NAMALWA (cell line): ENCODE results near the gene PLAC1.

Source experiments
- DNase-seq: peaks from one replicate; pipeline ENCODE4 v3.0.0-alpha.2; 2015; ENCODE audit warnings: low spot score

The PLAC1 gene

GRCh38 chrX:134631426-134632346 lies 26.6 kb downstream of the PLAC1 start:
- no peak for DNase-seq

GRCh38 chrX:134628663-134629062 lies 29.6 kb downstream of the PLAC1 start:
- no peak for DNase-seq

- DNase-seq, result no peak
Measured at GRCh38 chrX:134626434-134626833, 31.8 kb downstream of the PLAC1 start.

GRCh38 chrX:134625315-134625718 lies 33.0 kb downstream of the PLAC1 start:
- no peak for DNase-seq

- DNase-seq, result no peak
Measured at GRCh38 chrX:134624046-134624430, 34.2 kb downstream of the PLAC1 start.

- no peak for DNase-seq
Measured at GRCh38 chrX:134623293-134624045, 34.8 kb downstream of the PLAC1 start.

GRCh38 chrX:134622813-134623185 lies 35.5 kb downstream of the PLAC1 start:
- no peak for DNase-seq

GRCh38 chrX:134622056-134622812 lies 36.0 kb downstream of the PLAC1 start:
- DNase-seq, result no peak

GRCh38 chrX:134619838-134620237 lies 38.4 kb downstream of the PLAC1 start:
- no peak for DNase-seq

GRCh38 chrX:134613396-134613795 lies 44.9 kb downstream of the PLAC1 start:
- no peak for DNase-seq

- DNase-seq, result no peak
Measured at GRCh38 chrX:134608153-134608552, 50.1 kb downstream of the PLAC1 start.

- DNase-seq, result no peak
Measured at GRCh38 chrX:134607523-134607922, 50.7 kb downstream of the PLAC1 start.

GRCh38 chrX:134604701-134605311 lies 53.5 kb downstream of the PLAC1 start:
- no peak for DNase-seq

- no peak for DNase-seq
Measured at GRCh38 chrX:134603806-134604700, 54.2 kb downstream of the PLAC1 start.

GRCh38 chrX:134602410-134602809 lies 55.9 kb downstream of the PLAC1 start:
- no peak for DNase-seq

- no peak for DNase-seq
Measured at GRCh38 chrX:134601240-134601765, 57.0 kb downstream of the PLAC1 start.

GRCh38 chrX:134600714-134601113 lies 57.6 kb downstream of the PLAC1 start:
- no peak for DNase-seq

GRCh38 chrX:134599184-134599914 lies 58.9 kb downstream of the PLAC1 start:
- no peak for DNase-seq

GRCh38 chrX:134592303-134592702 lies 66.0 kb downstream of the PLAC1 start:
- DNase-seq, result no peak

GRCh38 chrX:134591502-134591901 lies 66.8 kb downstream of the PLAC1 start:
- no peak for DNase-seq
